HG02852 (cell line): ENCODE results near the gene CREB3L1.

Experiments used
- ATAC-seq: cut with Tn5 transposase; IDR thresholded peaks from one replicate; pipeline ENCODE4 v1.9.1; 2021; ENCODE audit warnings: mild to moderate bottlenecking, moderate library complexity; ENCODE audit not compliant: unreplicated experiment

The CREB3L1 gene

GRCh38 chr11:46342239-46342638 is 64.8 kb downstream of the CREB3L1 start:
- no peak for ATAC-seq

GRCh38 chr11:46343520-46343919 is 66.1 kb downstream of the CREB3L1 start:
- ATAC-seq: no peak

GRCh38 chr11:46345131-46345597 is 67.7 kb downstream of the CREB3L1 start:
- ATAC-seq: no peak

- ATAC-seq: no peak
Measured at GRCh38 chr11:46345881-46346484, 68.5 kb downstream of the CREB3L1 start.

- peak; percentile 48 for ATAC-seq
Measured at GRCh38 chr11:46346886-46347636, 69.6 kb downstream of the CREB3L1 start, which contains the start of gene DGKZ. DGKZ (plus strand) TSS chr11:46347463; CDS start chr11:46347660, 197 bp downstream.

GRCh38 chr11:46347637-46348311 is 70.3 kb downstream of the CREB3L1 start:
- ATAC-seq: peak; percentile 0

GRCh38 chr11:46348566-46349401 is 71.3 kb downstream of the CREB3L1 start:
- ATAC-seq: no peak

GRCh38 chr11:46350695-46351094 is 73.2 kb downstream of the CREB3L1 start:
- ATAC-seq: no peak

GRCh38 chr11:46351148-46351547 is 73.7 kb downstream of the CREB3L1 start:
- ATAC-seq: no peak

GRCh38 chr11:46351606-46352005 is 74.1 kb downstream of the CREB3L1 start:
- ATAC-seq: no peak

- no peak for ATAC-seq
Measured at GRCh38 chr11:46352063-46352841, 74.8 kb downstream of the CREB3L1 start.

GRCh38 chr11:46353698-46354097 is 76.2 kb downstream of the CREB3L1 start:
- no peak for ATAC-seq

GRCh38 chr11:46356924-46357482 is 79.5 kb downstream of the CREB3L1 start:
- ATAC-seq: no peak

- ATAC-seq: no peak
Measured at GRCh38 chr11:46357483-46357936, 80.0 kb downstream of the CREB3L1 start.

GRCh38 chr11:46359953-46360352 is 82.5 kb downstream of the CREB3L1 start:
- ATAC-seq: no peak

- peak; percentile 36 for ATAC-seq
Measured at GRCh38 chr11:46360878-46361277, 83.4 kb downstream of the CREB3L1 start.

- peak; percentile 92 for ATAC-seq
Measured at GRCh38 chr11:46361283-46362155, 84.1 kb downstream of the CREB3L1 start.

- no peak for ATAC-seq
Measured at GRCh38 chr11:46362156-46363030, 84.9 kb downstream of the CREB3L1 start.
